HepG2 (cell line): Measurements from ENCODE around the gene FBXO44. TPM values are rescaled to one million over a fixed set of nuclear protein-coding genes. Genes with fewer than 3 reads are reported as not detected.
A peak's percentile ranks its signal among the peaks of the same experiment; 100 is the strongest.

Experiments used
- ARNT2 ChIP-seq: sonication (generic); formaldehyde crosslinking; IDR thresholded peaks from 2 replicates; pipeline ENCODE4 v1.8.0; 2022; ENCODE audit warnings: mild to moderate bottlenecking, low read depth, missing genetic modification reagents, moderate library complexity
- ATF4 ChIP-seq, 2 experiments: fragments of 450-650 bp in 1 of 2; sonication (generic) in 1 of 2; formaldehyde crosslinking; IDR thresholded peaks; 2 replicates each; pipeline versions ENCODE4 v1.5.0 to v1.8.0; 2020 to 2022; ENCODE audit warnings: mild to moderate bottlenecking in 1 of 2, missing genetic modification reagents in 1 of 2
- EP300 ChIP-seq, 3 experiments: sonication (generic) in 1 of 3; formaldehyde crosslinking in 1 of 3; IDR thresholded peaks; 2 replicates each; pipeline versions ENCODE4 v1.5.1 to v1.6.1; 2011 to 2020; ENCODE audit warnings: low read depth in 2 of 3, low read length in 2 of 3, borderline replicate concordance in 1 of 3, improper control_type of control experiment in 1 of 3, mild to moderate bottlenecking in 1 of 3, missing genetic modification reagents in 1 of 3, moderate library complexity in 1 of 3
- HOXA3 ChIP-seq: sonication (generic); formaldehyde crosslinking; IDR thresholded peaks from 2 replicates; pipeline ENCODE4 v1.5.0; 2020; ENCODE audit warnings: missing genetic modification reagents
- KLF12 ChIP-seq: sonication (generic); formaldehyde crosslinking; IDR thresholded peaks from 2 replicates; pipeline ENCODE4 v1.4.0; 2020; ENCODE audit warnings: missing genetic modification reagents, borderline replicate concordance
- LBX2 ChIP-seq: sonication (generic); formaldehyde crosslinking; IDR thresholded peaks from 2 replicates; pipeline ENCODE4 v1.5.0; 2020; ENCODE audit warnings: missing genetic modification reagents, mild to moderate bottlenecking, borderline replicate concordance
- MATR3 ChIP-seq: sonication (generic); formaldehyde crosslinking; IDR thresholded peaks from 2 replicates; pipeline ENCODE4 v1.4.0; 2020; ENCODE audit warnings: missing genetic modification reagents
- NBN ChIP-seq: fragments of 450-650 bp; conservative IDR thresholded peaks from 2 replicates; pipeline ENCODE4 v1.6.1; 2017
- PATZ1 ChIP-seq: sonication (generic); formaldehyde crosslinking; IDR thresholded peaks from 2 replicates; pipeline ENCODE4 v1.4.0; 2020; ENCODE audit warnings: missing genetic modification reagents
- PHF20 ChIP-seq: sonication (generic); formaldehyde crosslinking; IDR thresholded peaks from 2 replicates; pipeline ENCODE4 v1.5.0; 2020; ENCODE audit warnings: mild to moderate bottlenecking, missing genetic modification reagents
- SALL1 ChIP-seq: sonication (generic); formaldehyde crosslinking; IDR thresholded peaks from 2 replicates; pipeline ENCODE4 v1.8.0; 2022; ENCODE audit warnings: mild to moderate bottlenecking, missing genetic modification reagents
- SP5 ChIP-seq: IDR thresholded peaks from 2 replicates; pipeline ENCODE4 v1.6.1; 2016; ENCODE audit warnings: low read depth, borderline replicate concordance
- TAF15 ChIP-seq: fragments of 200-400 bp; formaldehyde crosslinking; IDR thresholded peaks from one replicate; pipeline ENCODE4 v1.6.1; 2018; ENCODE audit warnings: mild to moderate bottlenecking, low read depth, low read length; ENCODE audit not compliant: poor library complexity, severe bottlenecking
- TGIF2 ChIP-seq: IDR thresholded peaks from 2 replicates; pipeline ENCODE4 v1.6.1; 2016; ENCODE audit warnings: control low read depth, missing compliant biosample characterization
- WIZ ChIP-seq: sonication (generic); formaldehyde crosslinking; IDR thresholded peaks from 2 replicates; pipeline ENCODE4 v1.5.1; 2020; ENCODE audit warnings: mild to moderate bottlenecking, missing genetic modification reagents
- ZBTB7A ChIP-seq: sonication (generic); formaldehyde crosslinking; IDR thresholded peaks from 2 replicates; pipeline ENCODE4 v1.8.0; 2022; ENCODE audit warnings: mild to moderate bottlenecking, missing genetic modification reagents
- ZNF383 ChIP-seq: sonication (generic); formaldehyde crosslinking; IDR thresholded peaks from 2 replicates; pipeline ENCODE4 v1.4.0; 2020; ENCODE audit warnings: missing genetic modification reagents, mild to moderate bottlenecking, borderline replicate concordance
- ZNF451 ChIP-seq: sonication (generic); formaldehyde crosslinking; IDR thresholded peaks from 2 replicates; pipeline ENCODE4 v1.5.0; 2020; ENCODE audit warnings: mild to moderate bottlenecking, missing genetic modification reagents
- ZNF567 ChIP-seq: sonication (generic); formaldehyde crosslinking; IDR thresholded peaks from 2 replicates; pipeline ENCODE4 v1.8.1; 2023; ENCODE audit warnings: mild to moderate bottlenecking, missing genetic modification reagents, borderline replicate concordance
- ZNF574 ChIP-seq: sonication (generic); formaldehyde crosslinking; IDR thresholded peaks from 2 replicates; pipeline ENCODE4 v1.4.0; 2020; ENCODE audit warnings: missing genetic modification reagents
- ZNF639 ChIP-seq: conservative IDR thresholded peaks from 2 replicates; pipeline ENCODE4 v1.6.1; 2018; ENCODE audit warnings: missing genetic modification reagents
- polyA plus RNA-seq, 8 experiments: library from polyadenylated mRNA; depleted of rRNA in 3 of 8; stranded (reverse) in 7 of 8; unstranded in 1 of 8; fragments of >200 nt; fragmentation: Illumina TruSeq in 4 of 8; extraction: Trizol in 4 of 8; gene quantifications; 2 replicates each; pipeline versions ENCODE4 v1.2.1 to v1.2.3, GENCODE V29; 2011 to 2016; ENCODE audit warnings: low read depth in 4 of 8, missing spikeins in 1 of 8, mixed read lengths in 1 of 8; ENCODE audit not compliant: insufficient read depth in 1 of 8
- total RNA-seq, 5 experiments: library from RNA; depleted of rRNA; stranded (reverse); fragments of >200 nt; fragmentation: Illumina TruSeq; extraction: Trizol; gene quantifications; 2 replicates each; pipeline ENCODE4 v1.2.3, GENCODE V29; 2016; ENCODE audit warnings: low read depth in 1 of 5

Gene FBXO44
- total and polyA plus RNA-seq, 2 of the 13 experiments (the other 11 are each of a cell fraction or from before 2014, with no cell fraction given), result 22.4 to 27.9 TPM

- TF ChIP-seq KLF12 (CRISPR knock-in tag) (peak; percentile 80; the same call in 1 of the 2 replicates), SP5 (CRISPR knock-in tag) (peak; percentile 78), TAF15 (peak; percentile 28), ZNF451 (CRISPR knock-in tag) (peak; percentile 81), ZNF574 (peak; percentile 46; the same call in 1 of the 2 replicates), PATZ1 (CRISPR knock-in tag) (peak; percentile 91), WIZ (CRISPR knock-in tag) (no peak), ZBTB7A (CRISPR knock-in tag) (peak; percentile 13; the same call in 1 of the 2 replicates), ZNF639 (peak; percentile 96), PHF20 (peak; percentile 77), ATF4 (CRISPR knock-in tag; IDR thresholded peaks at IDR 0.05) (peak in 1 of 2 experiments; percentile 44; a peak in 1 of 4 replicates), HOXA3 (CRISPR knock-in tag) (peak; percentile 80; the same call in 1 of the 2 replicates), SALL1 (CRISPR knock-in tag) (peak; percentile 75), ZNF383 (no peak), MATR3 (CRISPR knock-in tag) (no peak), EP300 (IDR thresholded peaks at IDR 0.05; ENCODE audit: low read depth in 2 of 2, low read length in 2 of 2) (no peak), EP300 (CRISPR knock-in tag; IDR thresholded peaks at IDR 0.05; ENCODE audit: borderline replicate concordance) (0 out of 2 replicates have a peak, but pooled peaks have one; percentile 6), LBX2 (CRISPR knock-in tag) (no peak), NBN (no peak), ARNT2 (CRISPR knock-in tag) (0 out of 2 replicates have a peak, but pooled peaks have one; percentile 14), ZNF567 (no peak), TGIF2 (peak; percentile 79; the same call in 1 of the 2 replicates)
These were observed 26.5 kb downstream of the FBXO44 start, which contains the start of gene MAD2L2 (continued) for GRCh38 chr1:11681071-11681771.
